IMR-90 (cell line): ENCODE measurements around the gene ZNRF3. TPM values are rescaled to one million over a fixed set of nuclear protein-coding genes. Genes with fewer than 3 reads are reported as not detected.

Source experiments
- ATAC-seq: fragments of 200-7000 bp; cut with Tn5 transposase; 2 replicates; pipeline ENCODE4 v1.9.1; 2020; ENCODE audit warnings: low read depth, mild to moderate bottlenecking, moderate library complexity
- BruUV-seq: library from RNA; stranded (reverse); fragments of 400-500 nt; replicated peaks from 2 replicates; lab custom pipeline; 2021; lab: Mats Ljungman, UMichigan
- CTCF ChIA-PET: fragments of 300-600 bp; formaldehyde crosslinking; extraction: SDS; loops from one replicate; lab custom pipeline; 2021; ENCODE audit warnings: antibody characterized with exemption; lab: Yijun Ruan, JAX
- POLR2A ChIA-PET: fragments of 300-600 bp; sonication (Branson Sonifier 250); formaldehyde crosslinking; loops from one replicate; lab custom pipeline; 2022; ENCODE audit warnings: antibody characterized with exemption; ENCODE audit not compliant: unreplicated experiment; lab: Charles Lee
- DNase-seq: peaks from one replicate; pipeline ENCODE4 v3.0.0; 2013
- H2AFZ ChIP-seq: replicated peaks from 2 replicates; pipeline ENCODE3; 2013; ENCODE audit warnings: low read length, mild to moderate bottlenecking; ENCODE audit not compliant: poor library complexity
- H2AK5ac ChIP-seq: 2 replicates; pipeline ENCODE4 v1.6.1; 2013; ENCODE audit warnings: low read depth, low read length, inconsistent platforms
- H2AK9ac ChIP-seq: replicated peaks from 2 replicates; pipeline ENCODE3; 2013; ENCODE audit warnings: mild to moderate bottlenecking, low read depth, low read length, moderate library complexity; ENCODE audit not compliant: poor library complexity
- H2BK120ac ChIP-seq: 2 replicates; pipeline ENCODE4 v1.6.1; 2013; ENCODE audit warnings: low read depth, low read length, inconsistent platforms
- H2BK15ac ChIP-seq: 3 replicates; pipeline ENCODE4 v1.6.1; 2013; ENCODE audit warnings: low read depth, low read length, inconsistent platforms
- H2BK20ac ChIP-seq: 2 replicates; pipeline ENCODE4 v1.6.1; 2013; ENCODE audit warnings: low read depth, mild to moderate bottlenecking, inconsistent platforms, low read length, moderate library complexity
- H2BK5ac ChIP-seq: 2 replicates; pipeline ENCODE4 v1.6.1; 2013; ENCODE audit warnings: mild to moderate bottlenecking, low read depth, low read length, inconsistent platforms; ENCODE audit not compliant: poor library complexity, severe bottlenecking
- H3K14ac ChIP-seq: replicated peaks from 2 replicates; pipeline ENCODE4 v1.6.1; 2013; ENCODE audit warnings: low read depth, low read length, inconsistent platforms
- H3K18ac ChIP-seq: 2 replicates; pipeline ENCODE4 v1.6.1; 2013; ENCODE audit warnings: low read depth, low read length, control low read depth
- H3K23ac ChIP-seq: 2 replicates; pipeline ENCODE4 v1.6.1; 2013; ENCODE audit warnings: low read depth, low read length, inconsistent platforms
- H3K27ac ChIP-seq: 2 replicates; pipeline ENCODE4 v1.5.1; 2013; ENCODE audit warnings: mild to moderate bottlenecking, control low read depth, low read length; ENCODE audit not compliant: insufficient read depth
- H3K27me3 ChIP-seq: 2 replicates; pipeline ENCODE4 v1.6.1; 2013; ENCODE audit warnings: low read length; ENCODE audit not compliant: control insufficient read depth, insufficient read depth
- H3K36me3 ChIP-seq: 2 replicates; pipeline ENCODE4 v1.6.1; 2013; ENCODE audit warnings: low read length, mixed read lengths; ENCODE audit not compliant: control insufficient read depth, insufficient read depth
- H3K4ac ChIP-seq: 2 replicates; pipeline ENCODE4 v1.6.1; 2013; ENCODE audit warnings: low read depth, low read length, inconsistent platforms
- H3K4me1 ChIP-seq: 2 replicates; pipeline ENCODE4 v1.6.1; 2013; ENCODE audit warnings: low read length, mixed read lengths; ENCODE audit not compliant: control insufficient read depth, insufficient read depth
- H3K4me2 ChIP-seq: 2 replicates; pipeline ENCODE4 v1.6.1; 2013; ENCODE audit warnings: low read depth, mild to moderate bottlenecking, control low read depth, low read length, moderate library complexity
- H3K4me3 ChIP-seq: 2 replicates; pipeline ENCODE4 v1.5.1; 2013; ENCODE audit warnings: low read depth, mild to moderate bottlenecking, control low read depth, low read length, moderate library complexity; ENCODE audit not compliant: insufficient read depth
- H3K56ac ChIP-seq: 2 replicates; pipeline ENCODE4 v1.6.1; 2013; ENCODE audit warnings: low read length, inconsistent platforms; ENCODE audit not compliant: insufficient read depth; ENCODE audit errors: extremely low read depth
- H3K79me1 ChIP-seq, 2 experiments: 2 replicates each; pipeline ENCODE4 v1.6.1; 2013; ENCODE audit warnings: low read length in 2 of 2, inconsistent platforms in 1 of 2, low read depth in 1 of 2
- H3K9ac ChIP-seq: 2 replicates; pipeline ENCODE4 v1.6.1; 2013; ENCODE audit warnings: low read depth, low read length, control low read depth
- H3K9me1 ChIP-seq: 2 replicates; pipeline ENCODE4 v1.6.1; 2013; ENCODE audit warnings: low read length, inconsistent platforms; ENCODE audit not compliant: insufficient read depth
- H3K9me3 ChIP-seq: 2 replicates; pipeline ENCODE4 v1.6.1; 2013; ENCODE audit warnings: low read length; ENCODE audit not compliant: control insufficient read depth, insufficient read depth
- H4K20me1 ChIP-seq: 2 replicates; pipeline ENCODE4 v1.6.1; 2013; ENCODE audit warnings: low read length, inconsistent platforms; ENCODE audit not compliant: insufficient read depth
- H4K5ac ChIP-seq: 2 replicates; pipeline ENCODE4 v1.6.1; 2013; ENCODE audit warnings: mild to moderate bottlenecking, low read depth, low read length, control low read depth
- H4K8ac ChIP-seq, 2 experiments: 2 replicates each; pipeline ENCODE4 v1.6.1; 2013; ENCODE audit warnings: low read depth in 2 of 2, low read length in 2 of 2, control low read depth in 1 of 2, inconsistent platforms in 1 of 2
- H4K91ac ChIP-seq: 2 replicates; pipeline ENCODE4 v1.6.1; 2013; ENCODE audit warnings: low read depth, low read length, inconsistent platforms; ENCODE audit not compliant: insufficient read depth
- BHLHE40 ChIP-seq: fragments of 150-350 bp; IDR thresholded peaks from 2 replicates; pipeline ENCODE4 v1.6.1; 2016; ENCODE audit warnings: mild to moderate bottlenecking, low read depth, low read length
- CEBPB ChIP-seq: IDR thresholded peaks from 2 replicates; pipeline ENCODE4 v1.6.1; 2012; ENCODE audit warnings: low read depth, low read length, improper control_type of control experiment
- CHD1 ChIP-seq: IDR thresholded peaks from 2 replicates; pipeline ENCODE4 v1.6.1; 2012; ENCODE audit warnings: low read depth, low read length, improper control_type of control experiment
- CTCF ChIP-seq: conservative IDR thresholded peaks from 2 replicates; pipeline ENCODE4 v1.5.1; 2012; ENCODE audit warnings: mild to moderate bottlenecking, low read depth, low read length, improper control_type of control experiment
- ELK1 ChIP-seq: fragments of 150-350 bp; IDR thresholded peaks from 2 replicates; pipeline ENCODE4 v1.6.1; 2016; ENCODE audit warnings: low read depth, mild to moderate bottlenecking, low read length, moderate library complexity, borderline replicate concordance
- FOS ChIP-seq: fragments of 150-350 bp; IDR thresholded peaks from 2 replicates; pipeline ENCODE4 v1.6.1; 2016; ENCODE audit warnings: low read depth, low read length
- MAFK ChIP-seq: IDR thresholded peaks from 2 replicates; pipeline ENCODE4 v1.6.1; 2012; ENCODE audit warnings: low read depth, low read length, improper control_type of control experiment
- MAZ ChIP-seq: IDR thresholded peaks from 2 replicates; pipeline ENCODE4 v1.6.1; 2012; ENCODE audit warnings: low read depth, mild to moderate bottlenecking, low read length, improper control_type of control experiment, moderate library complexity, borderline replicate concordance
- MXI1 ChIP-seq: IDR thresholded peaks from 2 replicates; pipeline ENCODE4 v1.6.1; 2012; ENCODE audit warnings: low read depth, mild to moderate bottlenecking, low read length, moderate library complexity, borderline replicate concordance
- NFE2L2 ChIP-seq: fragments of 150-350 bp; IDR thresholded peaks from 2 replicates; pipeline ENCODE4 v1.6.1; 2016; ENCODE audit warnings: low read depth, mild to moderate bottlenecking, low read length
- POLR2A ChIP-seq: IDR thresholded peaks from 2 replicates; pipeline ENCODE4 v1.6.1; 2012; ENCODE audit warnings: mild to moderate bottlenecking, low read depth, low read length
- RAD21 ChIP-seq: IDR thresholded peaks from 2 replicates; pipeline ENCODE4 v1.6.1; 2012; ENCODE audit warnings: low read length, improper control_type of control experiment
- RCOR1 ChIP-seq: IDR thresholded peaks from 2 replicates; pipeline ENCODE4 v1.6.1; 2012; ENCODE audit warnings: mild to moderate bottlenecking, low read length, improper control_type of control experiment; ENCODE audit not compliant: insufficient replicate concordance
- RFX5 ChIP-seq: IDR thresholded peaks from 2 replicates; pipeline ENCODE4 v1.8.0; 2012; ENCODE audit warnings: low read depth, mild to moderate bottlenecking, low read length, moderate library complexity
- SMC3 ChIP-seq: fragments of 150-350 bp; IDR thresholded peaks from 2 replicates; pipeline ENCODE4 v1.6.1; 2016; ENCODE audit warnings: low read depth, mild to moderate bottlenecking, antibody characterized with exemption, low read length, moderate library complexity
- WGBS, 2 experiments: methylation state at CpG; one replicate each; pipeline versions ENCODE4 v1.1.5 to v1.1.7; 2013; ENCODE audit warnings: missing lambda C conversion rate in 2 of 2; ENCODE audit not compliant: insufficient read length in 1 of 2; ENCODE audit errors: extremely low coverage in 2 of 2; 5-methylcytosine and 5-hydroxymethylcytosine counted together
- dilution Hi-C: fragments of 300-500 bp; cut with HindIII; formaldehyde crosslinking; loops from one replicate; pipeline ENCODE4 v1.14.3; 2018; ENCODE audit warnings: low sequenced_read_pairs; ENCODE audit not compliant: unreplicated experiment
- in situ Hi-C: fragments of 300-500 bp; cut with MboI; formaldehyde crosslinking; loops from 3 replicates; pipeline ENCODE4 v1.14.3; 2019; ENCODE audit warnings: low sequenced_read_pairs, inconsistent platforms, mixed read lengths
- intact Hi-C: fragments of 100-400 bp; cut with micrococcal nuclease; formaldehyde crosslinking; loops from 2 replicates; pipeline ENCODE4 v1.10.0; 2022
- polyA plus RNA-seq, 3 experiments: library from polyadenylated mRNA; depleted of rRNA; stranded (reverse); fragments of >200 nt; gene quantifications; 2 replicates each; pipeline ENCODE4 v1.2.3, GENCODE V29; 2012; ENCODE audit warnings: low replicate concordance in 1 of 3
- total RNA-seq: library from RNA; depleted of rRNA; stranded (reverse); fragments of >200 nt; gene quantifications from 2 replicates; pipeline ENCODE4 v1.2.3, GENCODE V29; 2012
- TF ChIP-seq, protein P1 (sequence below): fragments of 150-350 bp; IDR thresholded peaks from 2 replicates; pipeline ENCODE4 v1.6.1; 2017; ENCODE audit warnings: mild to moderate bottlenecking, antibody characterized with exemption, low read length, low read depth

The ZNRF3 gene
- total and polyA plus RNA-seq, 2 of the 4 experiments (the other 2 are of a cell fraction) = 1.4 to 2.4 TPM

GRCh38 chr22:29089507-29089906, 206.1 kb downstream of the ZNRF3 start:
- TF ChIP-seq RAD21 (no peak), POLR2A (no peak), ELK1 (no peak), BHLHE40 (no peak), CEBPB (no peak), RFX5 (no peak), CTCF (no peak), FOS (no peak), MAZ (no peak), CHD1 (no peak), MXI1 (no peak), NFE2L2 (no peak), RCOR1 (no peak), MAFK (no peak), SMC3 (no peak)
- TF ChIP-seq, protein P1, sequence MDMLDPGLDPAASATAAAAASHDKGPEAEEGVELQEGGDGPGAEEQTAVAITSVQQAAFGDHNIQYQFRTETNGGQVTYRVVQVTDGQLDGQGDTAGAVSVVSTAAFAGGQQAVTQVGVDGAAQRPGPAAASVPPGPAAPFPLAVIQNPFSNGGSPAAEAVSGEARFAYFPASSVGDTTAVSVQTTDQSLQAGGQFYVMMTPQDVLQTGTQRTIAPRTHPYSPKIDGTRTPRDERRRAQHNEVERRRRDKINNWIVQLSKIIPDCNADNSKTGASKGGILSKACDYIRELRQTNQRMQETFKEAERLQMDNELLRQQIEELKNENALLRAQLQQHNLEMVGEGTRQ = no peak
- no peak for DNase-seq
- no peak overlapping the region for H3K9ac ChIP-seq
- H2AFZ ChIP-seq = no peak overlapping the region
- H3K36me3 ChIP-seq = no peaks in the 10 kb centered on the region
- no peak overlapping the region for H3K18ac ChIP-seq
- CTCF ChIA-PET = interaction anchor here (0.6 kb wide), 1 partner anchor 11 kb away, joined by 6 read pairs; no protein-coding TSS in a partner anchor
- no peak overlapping the region for H3K4ac ChIP-seq
- H3K23ac ChIP-seq = no peak overlapping the region
- H2BK5ac ChIP-seq = no peak overlapping the region
- no peak overlapping the region for H4K8ac ChIP-seq
- dilution Hi-C loops = no loop called here
- BruUV-seq = no TSS peak
- H3K4me2 ChIP-seq = no peak overlapping the region
- peaks cover 14% of the 10 kb centered on the region for H3K4me1 ChIP-seq
- WGBS, 2 experiments = 73% methylated on average over 2 of the region's 3 CpGs; no CpG with 5 or more reads in 1 of the 2 experiments
- ATAC-seq = no peak
- no peaks in the 10 kb centered on the region for H4K20me1 ChIP-seq
- no peak overlapping the region for H2BK15ac ChIP-seq
- H2AK9ac ChIP-seq = no peak overlapping the region
- intact Hi-C loops = no loop called here
- no peak overlapping the region for H3K4me3 ChIP-seq
- H4K5ac ChIP-seq = no peak overlapping the region
- no peak overlapping the region for H2BK20ac ChIP-seq
- H3K56ac ChIP-seq = no peak overlapping the region
- H4K91ac ChIP-seq = no peak overlapping the region
- H3K14ac ChIP-seq = no peak overlapping the region
- no peaks in the 10 kb centered on the region for H3K9me3 ChIP-seq
- peaks cover 6% of the 10 kb centered on the region; the same call in 1 of the 2 replicates for H3K9me1 ChIP-seq
- POLR2A ChIA-PET = no interaction called here
- no peak overlapping the region for H3K27ac ChIP-seq
- no peak overlapping the region for H2AK5ac ChIP-seq
- no peaks in the 10 kb centered on the region for H3K27me3 ChIP-seq
- no peaks in the 10 kb centered on the region; a peak in 1 of 4 replicates for H3K79me1 ChIP-seq
- no peak overlapping the region for H2BK120ac ChIP-seq
- in situ Hi-C loops = no loop called here
